Activated T-cell treated with anti-CD3 and anti-CD28 coated beads, Interleukin-2, amount 50 U/mL, for 4 hours (primary cell): ENCODE results near the gene PECR. TPM values are rescaled to one million over a fixed set of nuclear protein-coding genes. Genes with fewer than 3 reads are reported as not detected.
"Not testable (repeated sequence)": the region's sequence is repeated elsewhere in the genome, so short reads cannot be mapped to it uniquely, and the experiment has no call there.

ENCODE experiments used
- ATAC-seq, 2 donors: fragments of 200-7000 bp; cut with Tn5 transposase; one replicate each; pipeline ENCODE4 v1.10.0; 2021
- DNase-seq: peaks from one replicate; pipeline ENCODE4 v3.0.0-alpha.2; 2020
- H3K27me3 Mint-ChIP-seq: one replicate; pipeline ENCODE4 v1.8.0; 2021; ENCODE audit warnings: low read depth, mixed read lengths
- H3K36me3 Mint-ChIP-seq: one replicate; pipeline ENCODE4 v1.8.0; 2022; ENCODE audit warnings: mixed read lengths; ENCODE audit not compliant: insufficient read depth
- H3K4me1 Mint-ChIP-seq: one replicate; pipeline ENCODE4 v1.8.0; 2021; ENCODE audit warnings: low read depth, mixed read lengths
- H3K4me3 Mint-ChIP-seq: one replicate; pipeline ENCODE4 v1.8.0; 2021; ENCODE audit warnings: mild to moderate bottlenecking, moderate library complexity, mixed read lengths
- H3K9me3 Mint-ChIP-seq: one replicate; pipeline ENCODE4 v1.8.0; 2021; ENCODE audit warnings: mixed read lengths
- total RNA-seq, 3 donors: library from RNA; stranded (reverse); gene quantifications; one replicate each; pipeline ENCODE4 v1.2.1, GENCODE V29; 2021

PECR gene
- total RNA-seq, 3 donors from 2014 or later = 4.7 to 6.9 (median 6.0) TPM

- Mint-ChIP-seq H3K27me3 (no peaks in the 10 kb centered on the region), H3K36me3 (peaks cover 9% of the 10 kb centered on the region), H3K4me1 (peaks cover 68% of the 10 kb centered on the region), H3K4me3 (no peak overlapping the region), H3K9me3 (no peaks in the 10 kb centered on the region)
- DNase-seq (no peak), ATAC-seq (no peak)
Observed at GRCh38 chr2:216086207-216086893, 4.7 kb upstream of the PECR start.

- peaks cover 69% of the 10 kb centered on the region for H3K4me1 Mint-ChIP-seq
- no peaks in the 10 kb centered on the region for H3K9me3 Mint-ChIP-seq
- peaks cover 5% of the 10 kb centered on the region for H3K36me3 Mint-ChIP-seq
- ATAC-seq (no peak), DNase-seq (no peak)
- peak overlapping the region; percentile 16 for H3K4me3 Mint-ChIP-seq
- H3K27me3 Mint-ChIP-seq = no peaks in the 10 kb centered on the region
Observed at GRCh38 chr2:216084547-216084946, 2.9 kb upstream of the PECR start.

GRCh38 chr2:216083464-216084281, 2.1 kb upstream of the PECR start:
- Mint-ChIP-seq H3K4me1 (peaks cover 68% of the 10 kb centered on the region), H3K27me3 (no peaks in the 10 kb centered on the region), H3K36me3 (no peaks in the 10 kb centered on the region), H3K4me3 (peak overlapping the region; percentile 88), H3K9me3 (no peaks in the 10 kb centered on the region)
- DNase-seq = no peak
- ATAC-seq = no peak

- Mint-ChIP-seq H3K27me3 (no peaks in the 10 kb centered on the region), H3K36me3 (no peaks in the 10 kb centered on the region), H3K4me3 (peak overlapping the region; percentile 88), H3K4me1 (peaks cover 68% of the 10 kb centered on the region), H3K9me3 (no peaks in the 10 kb centered on the region)
- DNase-seq (no peak), ATAC-seq (no peak)
Observed at GRCh38 chr2:216082805-216083204, 1.2 kb upstream of the PECR start.

- no peaks in the 10 kb centered on the region for H3K9me3 Mint-ChIP-seq
- H3K4me3 Mint-ChIP-seq = peak overlapping the region; percentile 88
- H3K27me3 Mint-ChIP-seq = no peaks in the 10 kb centered on the region
- H3K36me3 Mint-ChIP-seq = no peaks in the 10 kb centered on the region
- no peak for DNase-seq
- H3K4me1 Mint-ChIP-seq = peaks cover 68% of the 10 kb centered on the region
- peak in 1 of 2 donors; percentile 12 for ATAC-seq
Observed at GRCh38 chr2:216082117-216082711, 605 bp upstream of the PECR start.

GRCh38 chr2:216081012-216081411, 597 bp downstream of the PECR start:
- H3K9me3 Mint-ChIP-seq = no peaks in the 10 kb centered on the region
- no peaks in the 10 kb centered on the region for H3K27me3 Mint-ChIP-seq
- peaks cover 60% of the 10 kb centered on the region for H3K4me1 Mint-ChIP-seq
- H3K36me3 Mint-ChIP-seq = no peaks in the 10 kb centered on the region
- no peak for DNase-seq
- peak overlapping the region; percentile 88 for H3K4me3 Mint-ChIP-seq
- no peak for ATAC-seq

GRCh38 chr2:216080048-216080447, 1.6 kb downstream of the PECR start:
- not testable (repeated sequence) for H3K27me3 Mint-ChIP-seq, H3K36me3 Mint-ChIP-seq, H3K9me3 Mint-ChIP-seq, H3K4me3 Mint-ChIP-seq, DNase-seq, ATAC-seq
- H3K4me1 Mint-ChIP-seq = peaks cover 58% of the 10 kb centered on the region

- Mint-ChIP-seq H3K9me3 (no peaks in the 10 kb centered on the region), H3K36me3 (peaks cover 5% of the 10 kb centered on the region), H3K27me3 (no peaks in the 10 kb centered on the region), H3K4me3 (no peak overlapping the region), H3K4me1 (peaks cover 57% of the 10 kb centered on the region)
- ATAC-seq (no peak), DNase-seq (no peak)
Observed at GRCh38 chr2:216078776-216079175, 2.8 kb downstream of the PECR start.

- H3K4me3 Mint-ChIP-seq = no peak overlapping the region
- H3K4me1 Mint-ChIP-seq = peaks cover 32% of the 10 kb centered on the region
- no peak for DNase-seq
- peaks cover 11% of the 10 kb centered on the region for H3K36me3 Mint-ChIP-seq
- no peaks in the 10 kb centered on the region for H3K27me3 Mint-ChIP-seq
- no peaks in the 10 kb centered on the region for H3K9me3 Mint-ChIP-seq
- ATAC-seq = no peak
Observed at GRCh38 chr2:216075510-216076485, 5.8 kb downstream of the PECR start.

- DNase-seq (no peak), ATAC-seq (no peak)
- Mint-ChIP-seq H3K4me1 (peaks cover 25% of the 10 kb centered on the region), H3K4me3 (no peak overlapping the region), H3K27me3 (no peaks in the 10 kb centered on the region), H3K36me3 (peaks cover 13% of the 10 kb centered on the region), H3K9me3 (no peaks in the 10 kb centered on the region)
Observed at GRCh38 chr2:216074794-216075193, 6.8 kb downstream of the PECR start.

GRCh38 chr2:216074380-216074779, 7.2 kb downstream of the PECR start:
- H3K27me3 Mint-ChIP-seq = no peaks in the 10 kb centered on the region
- no peak for ATAC-seq
- no peak overlapping the region for H3K4me3 Mint-ChIP-seq
- H3K4me1 Mint-ChIP-seq = peaks cover 25% of the 10 kb centered on the region
- H3K36me3 Mint-ChIP-seq = peaks cover 13% of the 10 kb centered on the region
- H3K9me3 Mint-ChIP-seq = no peaks in the 10 kb centered on the region
- no peak for DNase-seq

- Mint-ChIP-seq H3K27me3 (no peaks in the 10 kb centered on the region), H3K4me3 (no peak overlapping the region), H3K4me1 (peaks cover 30% of the 10 kb centered on the region), H3K36me3 (peaks cover 17% of the 10 kb centered on the region), H3K9me3 (no peaks in the 10 kb centered on the region)
- ATAC-seq (peak; percentile 18 to 21), DNase-seq (no peak)
Observed at GRCh38 chr2:216073773-216074172, 7.8 kb downstream of the PECR start.

- no peaks in the 10 kb centered on the region for H3K9me3 Mint-ChIP-seq
- no peak overlapping the region for H3K4me3 Mint-ChIP-seq
- H3K36me3 Mint-ChIP-seq = peaks cover 17% of the 10 kb centered on the region
- H3K27me3 Mint-ChIP-seq = no peaks in the 10 kb centered on the region
- DNase-seq = no peak
- H3K4me1 Mint-ChIP-seq = peaks cover 33% of the 10 kb centered on the region
- no peak for ATAC-seq
Observed at GRCh38 chr2:216072473-216072872, 9.1 kb downstream of the PECR start.
